ENCODE results near the gene HORMAD2.

HORMAD2 gene

GRCh38 chr22:30225220-30225927, 145.1 kb downstream of the HORMAD2 start:
- CTCF ChIA-PET = interaction anchor here (1.3 to 1.8 kb wide), 2 partner anchors 57 to 117 kb away, joined by 3 to 5 read pairs; no protein-coding TSS in a partner anchor
- no peak for DNase-seq
- Mint-ChIP-seq H3K4me1 (peaks cover 88% of the 10 kb centered on the region), H3K36me3 (peaks cover 1% of the 10 kb centered on the region), H3K9me3 (no peaks in the 10 kb centered on the region), H3K4me3 (no peak overlapping the region), H3K27me3 (no peaks in the 10 kb centered on the region), H3K27ac (peak overlapping the region; percentile 22)

DNA sequence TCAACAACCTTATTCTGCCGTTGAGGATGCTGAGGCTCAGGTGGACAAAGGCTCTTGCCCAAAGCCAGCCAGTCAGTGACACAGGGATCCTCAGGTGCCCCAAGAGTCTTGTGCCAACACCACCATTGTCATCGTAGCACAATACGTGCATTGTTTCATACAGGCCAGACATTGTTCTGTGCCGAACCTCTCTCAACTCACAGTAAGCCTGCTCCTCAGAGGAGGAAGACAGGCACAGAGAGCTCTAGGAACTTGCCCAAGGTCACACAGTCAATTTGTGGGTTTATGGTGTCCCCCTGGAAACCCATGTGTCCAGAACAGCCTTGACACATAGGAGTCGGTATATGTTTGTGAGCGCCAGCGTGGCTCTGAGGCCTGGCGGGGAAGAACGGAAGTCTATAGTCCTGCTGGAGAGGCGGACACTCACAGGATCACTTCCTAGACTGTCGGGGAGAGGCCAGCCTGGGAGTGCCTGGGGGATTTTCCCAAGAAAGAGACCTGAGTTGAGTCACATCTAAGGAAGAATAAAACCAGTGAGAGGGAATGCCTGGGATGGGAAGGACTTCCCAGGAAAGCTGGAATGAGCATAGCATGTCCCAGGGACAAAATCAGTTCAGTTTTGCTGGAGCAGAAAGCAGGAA, 146.0 kb downstream of the HORMAD2 start:
- H3K4me3 Mint-ChIP-seq = no peak overlapping the region
- no peaks in the 10 kb centered on the region for H3K9me3 Mint-ChIP-seq
- H3K27me3 Mint-ChIP-seq = no peaks in the 10 kb centered on the region
- H3K36me3 Mint-ChIP-seq = peaks cover 1% of the 10 kb centered on the region
- CTCF ChIA-PET = interaction anchor here (1.2 kb wide), 1 partner anchor 37 kb away, joined by 3 read pairs; no protein-coding TSS in a partner anchor
- H3K4me1 Mint-ChIP-seq = peaks cover 83% of the 10 kb centered on the region
- no peak for DNase-seq
- no peak overlapping the region for H3K27ac Mint-ChIP-seq
